Activated CD4-positive, alpha-beta T cell treated with anti-CD3 and anti-CD28 coated beads, Interleukin-2, Interleukin-6, amounts not matched to agents 100 ng/mL and 50 ng/mL, durations not matched to agents 16 hours and 8 hours (primary cell): ENCODE results near the gene SUN1.

ENCODE experiments used
- DNase-seq: peaks from one replicate; pipeline ENCODE4 v3.0.0-alpha.2; 2020

SUN1 gene

GRCh38 chr7:908591-909357, 76.5 kb downstream of the SUN1 start:
- DNase-seq = peak; percentile 67

- DNase-seq = no peak
These were observed 77.4 kb downstream of the SUN1 start for GRCh38 chr7:909358-910329.

DNA sequence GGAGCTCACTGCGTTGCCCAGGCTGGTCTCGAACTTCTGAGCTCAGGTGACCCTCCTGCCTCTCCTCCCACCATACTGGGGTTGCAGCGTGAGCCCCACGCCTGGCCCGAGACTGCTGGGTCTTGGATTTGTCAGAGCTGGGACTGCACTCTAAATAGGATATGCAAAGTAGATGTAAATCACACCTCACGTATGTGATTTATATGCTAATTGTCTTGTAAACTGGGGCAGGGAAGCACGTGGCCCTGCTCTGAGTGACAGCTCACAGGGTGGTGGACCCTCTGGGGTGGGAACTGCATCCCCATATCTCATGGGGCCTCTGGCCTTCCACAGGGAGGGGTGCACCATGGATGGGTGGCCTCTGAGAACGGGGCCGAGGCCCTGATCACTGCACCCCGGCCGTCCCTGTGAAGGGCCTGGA, 78.2 kb downstream of the SUN1 start:
- no peak for DNase-seq

GRCh38 chr7:910931-911431, 78.7 kb downstream of the SUN1 start:
- no peak for DNase-seq

DNA sequence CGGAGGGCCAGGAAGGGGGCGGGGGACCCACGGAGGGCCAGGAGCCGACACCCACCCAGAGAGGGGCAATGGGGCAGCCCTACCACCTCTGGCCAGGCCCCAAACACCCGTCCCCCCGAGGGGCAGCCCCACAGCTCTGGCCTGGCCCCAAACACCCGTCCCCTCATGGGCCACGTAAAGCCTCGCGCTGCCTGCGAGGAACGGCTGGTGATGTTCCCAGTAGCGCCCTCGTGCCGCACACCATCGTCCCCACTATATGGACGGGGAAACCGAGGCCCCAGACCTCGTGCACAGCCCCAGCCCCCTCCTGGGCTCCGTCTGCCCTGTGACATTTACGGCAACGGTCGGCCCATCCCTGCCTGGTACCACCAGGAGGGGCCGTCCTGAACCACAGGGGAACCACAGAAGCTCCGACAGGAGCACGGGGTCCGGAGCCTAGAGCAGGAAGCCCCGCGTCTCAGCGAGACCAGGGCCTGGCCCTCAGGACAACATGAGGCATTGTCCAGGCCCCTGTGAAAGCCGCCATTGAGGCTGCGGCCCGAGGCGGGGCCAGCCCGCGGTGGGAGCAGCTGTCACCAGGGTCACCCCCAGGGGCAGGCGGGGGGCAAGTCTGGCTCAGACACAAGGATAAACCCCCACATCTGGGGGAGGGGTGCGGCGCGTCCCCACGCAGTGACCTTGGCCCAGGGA, 79.7 kb downstream of the SUN1 start:
- DNase-seq = no peak

DNA sequence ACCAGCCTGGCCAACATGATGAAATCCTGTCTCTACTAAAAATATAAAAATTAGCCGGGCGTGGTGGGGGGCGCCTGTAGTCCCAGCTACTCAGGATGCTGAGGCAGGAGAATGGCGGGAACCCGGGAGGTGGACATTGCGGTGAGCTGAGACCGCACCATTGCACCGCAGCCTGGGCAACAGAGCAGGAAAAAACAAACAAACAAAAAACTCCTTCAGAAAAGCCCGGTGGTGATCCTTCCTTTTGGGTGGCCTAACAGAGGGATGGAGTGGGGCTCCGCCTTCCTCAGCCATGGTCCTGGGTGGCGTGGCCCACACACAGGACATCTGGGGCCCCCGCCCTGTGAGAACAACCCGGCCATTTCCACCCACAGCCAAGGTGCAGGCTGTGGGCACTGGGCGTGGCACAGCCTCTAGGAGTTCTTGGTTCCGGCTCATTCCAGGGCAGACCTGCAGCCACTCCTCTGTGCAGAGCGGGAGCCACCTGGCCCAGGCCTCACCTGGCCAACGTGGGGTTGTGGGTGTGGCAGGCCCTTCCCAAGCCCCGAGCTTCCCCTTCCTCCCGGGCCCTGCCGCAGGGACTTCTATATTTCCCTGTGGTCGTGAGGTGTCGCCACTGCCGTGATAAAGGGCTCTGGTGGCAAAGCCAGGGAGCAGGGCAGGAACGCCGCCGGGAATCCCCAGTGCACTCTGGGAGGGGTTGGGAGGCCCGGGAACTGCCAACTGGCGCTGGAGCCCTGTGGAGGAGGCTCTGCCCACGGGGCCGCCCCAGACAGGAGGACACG, 81.7 kb downstream of the SUN1 start:
- no peak for DNase-seq

DNA sequence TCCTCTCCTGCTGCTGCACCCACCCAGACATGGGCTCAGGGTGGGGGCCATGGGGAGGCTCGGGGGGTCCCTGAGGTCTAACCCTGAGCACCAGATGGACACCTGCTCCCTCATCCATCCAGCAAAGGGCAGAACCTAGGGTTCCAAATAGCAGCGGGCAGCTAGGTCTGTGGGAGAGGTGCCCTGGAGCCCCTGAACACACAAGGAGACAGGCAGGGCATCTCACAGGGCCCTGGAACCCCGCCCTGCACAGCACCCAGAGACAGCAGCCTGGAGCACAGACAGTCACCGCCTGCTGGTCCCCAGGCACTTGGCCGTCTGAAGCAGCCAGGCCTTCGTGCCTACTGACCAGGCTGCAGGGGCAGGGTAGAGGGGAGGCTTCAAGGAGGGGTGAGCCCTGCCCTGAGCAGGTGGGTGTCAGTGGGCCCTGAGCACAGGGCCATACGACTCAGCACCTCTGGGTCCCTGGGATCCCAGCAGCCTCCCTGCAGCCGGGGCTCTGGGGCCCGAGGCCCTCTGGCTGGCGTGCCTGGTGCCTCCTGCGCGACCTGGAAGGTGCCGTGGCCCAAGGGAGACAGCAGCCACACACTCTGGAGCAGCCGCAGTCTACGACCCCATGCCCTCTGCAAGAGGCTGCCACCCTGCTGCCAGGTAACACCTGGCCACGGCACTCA, 82.4 kb downstream of the SUN1 start:
- no peak for DNase-seq

GRCh38 chr7:915291-916218, 83.3 kb downstream of the SUN1 start:
- no peak for DNase-seq

DNA sequence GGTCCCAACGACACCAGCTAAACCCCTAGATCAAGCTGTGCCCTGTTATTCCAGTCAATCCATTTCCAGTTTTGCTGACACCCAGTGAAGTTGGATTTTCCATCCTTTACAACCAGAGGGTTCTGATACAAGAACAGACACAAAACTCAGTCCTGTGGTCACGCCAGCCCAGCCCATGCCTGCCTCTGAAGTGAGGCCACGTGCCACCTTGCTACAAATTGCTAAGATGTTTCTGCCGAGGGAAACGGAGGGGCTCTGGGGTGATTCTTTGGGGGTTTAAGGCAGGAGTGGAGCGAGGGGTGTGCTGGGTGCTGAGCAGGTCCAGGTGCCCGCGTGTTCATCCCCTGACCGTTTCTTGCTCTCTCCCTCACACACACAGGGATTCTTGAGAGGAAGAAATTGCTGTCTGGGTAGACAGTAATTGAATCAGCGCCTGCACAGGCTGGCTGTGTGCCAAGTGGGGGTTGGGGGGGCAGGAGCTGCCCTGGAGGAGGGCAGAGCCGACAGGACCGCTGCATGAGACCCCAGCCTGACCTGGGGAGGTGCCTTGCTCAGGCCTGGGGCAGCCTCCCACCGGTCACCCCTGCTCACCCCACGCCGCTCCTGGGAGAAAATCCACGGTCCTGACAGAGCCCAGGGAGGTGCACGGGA, 84.1 kb downstream of the SUN1 start:
- no peak for DNase-seq

DNA sequence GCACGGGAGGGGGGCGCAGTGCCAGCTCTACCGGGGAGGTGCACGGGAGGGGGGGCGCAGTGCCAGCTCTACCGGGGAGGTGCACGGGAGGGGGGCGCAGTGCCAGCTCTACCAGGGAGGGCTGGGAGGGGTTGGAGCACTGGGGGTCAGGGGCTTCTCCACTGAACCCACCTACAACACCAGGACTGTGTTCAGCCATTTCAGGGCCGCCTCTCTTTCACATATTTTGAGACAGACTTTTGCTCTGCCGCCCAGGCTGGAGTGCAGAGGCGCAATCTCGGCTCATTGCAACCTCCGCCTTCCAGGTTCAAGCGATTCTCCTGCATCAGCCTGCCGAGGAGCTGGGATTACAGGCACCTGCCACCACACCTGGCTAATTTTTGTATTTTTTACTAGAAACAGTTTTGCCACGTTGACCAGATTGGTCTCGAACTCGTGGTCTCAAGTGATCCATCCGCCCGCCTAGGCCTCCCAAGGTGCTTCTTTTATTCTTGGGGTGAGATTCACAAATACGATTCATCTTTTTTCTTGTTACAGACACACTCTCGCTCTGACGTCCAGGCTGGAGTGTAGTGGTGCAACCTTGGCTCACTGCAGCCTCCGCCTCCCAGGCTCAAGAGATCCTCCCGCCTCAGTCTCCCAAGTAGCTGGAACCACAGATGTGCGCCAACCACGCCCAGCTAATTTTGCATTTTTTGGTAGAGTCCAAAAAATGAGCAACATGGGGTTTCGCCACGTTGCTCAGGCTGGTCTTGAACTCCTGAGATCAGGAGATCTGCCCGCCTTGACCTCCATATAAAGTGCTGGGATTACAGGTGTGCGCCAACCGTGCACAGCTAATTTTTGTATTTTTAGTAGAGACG, 85.2 kb downstream of the SUN1 start:
- no peak for DNase-seq

DNA sequence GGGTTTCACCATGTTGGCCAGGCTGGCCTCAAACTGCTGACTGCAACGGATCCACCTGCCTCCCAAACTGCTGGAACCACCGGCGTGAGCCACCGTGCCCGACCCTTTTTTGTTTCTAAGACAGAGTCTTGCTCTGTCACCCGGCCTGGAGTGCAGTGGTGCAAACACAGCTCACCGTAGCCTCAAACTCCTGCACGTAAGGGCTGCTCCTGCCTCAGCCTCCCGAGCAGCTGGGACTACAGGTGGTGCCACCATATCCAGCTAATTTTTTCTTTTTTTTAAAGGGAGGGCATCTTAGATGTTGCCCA, 85.8 kb downstream of the SUN1 start:
- no peak for DNase-seq

DNA sequence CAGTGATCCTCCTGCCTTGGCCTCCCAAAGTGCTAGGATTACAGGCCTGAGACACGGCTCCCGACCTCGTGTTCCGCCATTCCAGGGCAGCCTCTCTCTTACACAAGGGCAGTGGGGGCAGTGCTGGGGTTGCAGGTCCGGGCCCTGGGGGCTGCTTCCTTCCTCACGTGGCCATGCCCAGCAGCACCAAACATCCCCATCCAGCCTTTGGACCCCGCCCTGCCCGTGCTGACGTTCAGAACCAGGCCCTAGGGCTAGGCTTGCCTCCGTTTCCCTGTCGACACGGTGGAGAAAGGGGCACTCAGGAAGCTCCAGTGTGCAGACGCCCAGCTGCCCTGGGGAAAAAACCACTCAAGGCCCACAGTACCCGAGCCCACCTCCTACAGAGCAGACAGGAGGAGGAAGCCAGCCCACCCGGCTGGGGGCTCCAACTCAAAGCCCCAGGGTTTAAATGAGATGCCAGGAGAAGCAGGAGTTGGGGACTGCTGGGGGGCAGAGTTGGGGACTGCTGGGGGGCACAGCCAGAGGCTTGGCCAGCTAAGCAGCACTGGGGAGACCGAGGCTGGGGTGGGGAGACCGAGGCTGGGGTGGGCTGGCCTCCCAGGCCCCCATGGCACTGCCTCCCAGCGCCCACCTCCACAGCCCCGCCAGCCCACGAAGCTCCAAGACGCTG, 86.3 kb downstream of the SUN1 start:
- no peak for DNase-seq

- no peak for DNase-seq
These were observed 86.8 kb downstream of the SUN1 start for GRCh38 chr7:919114-919442.

DNA sequence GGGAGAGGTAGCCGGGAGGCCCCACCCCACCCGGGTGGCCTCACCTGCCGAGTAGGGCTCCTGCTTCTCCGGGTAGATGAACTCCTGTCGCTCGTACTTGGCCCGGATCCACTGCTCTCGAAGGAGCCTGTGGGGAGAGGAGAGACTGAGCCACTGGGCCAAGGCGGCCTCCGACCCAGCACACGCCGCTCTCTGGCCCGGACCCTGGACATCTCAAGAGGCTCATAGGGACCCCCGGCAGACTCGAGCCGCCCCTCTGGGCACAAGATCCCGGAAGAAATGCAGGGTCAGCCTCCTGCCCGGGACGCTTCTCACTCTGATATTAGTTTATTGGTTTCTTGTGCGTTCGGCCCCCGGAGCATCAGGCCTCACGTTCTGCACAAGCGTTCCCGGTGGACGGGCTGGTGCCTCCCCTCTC, 87.7 kb downstream of the SUN1 start:
- DNase-seq = no peak

DNA sequence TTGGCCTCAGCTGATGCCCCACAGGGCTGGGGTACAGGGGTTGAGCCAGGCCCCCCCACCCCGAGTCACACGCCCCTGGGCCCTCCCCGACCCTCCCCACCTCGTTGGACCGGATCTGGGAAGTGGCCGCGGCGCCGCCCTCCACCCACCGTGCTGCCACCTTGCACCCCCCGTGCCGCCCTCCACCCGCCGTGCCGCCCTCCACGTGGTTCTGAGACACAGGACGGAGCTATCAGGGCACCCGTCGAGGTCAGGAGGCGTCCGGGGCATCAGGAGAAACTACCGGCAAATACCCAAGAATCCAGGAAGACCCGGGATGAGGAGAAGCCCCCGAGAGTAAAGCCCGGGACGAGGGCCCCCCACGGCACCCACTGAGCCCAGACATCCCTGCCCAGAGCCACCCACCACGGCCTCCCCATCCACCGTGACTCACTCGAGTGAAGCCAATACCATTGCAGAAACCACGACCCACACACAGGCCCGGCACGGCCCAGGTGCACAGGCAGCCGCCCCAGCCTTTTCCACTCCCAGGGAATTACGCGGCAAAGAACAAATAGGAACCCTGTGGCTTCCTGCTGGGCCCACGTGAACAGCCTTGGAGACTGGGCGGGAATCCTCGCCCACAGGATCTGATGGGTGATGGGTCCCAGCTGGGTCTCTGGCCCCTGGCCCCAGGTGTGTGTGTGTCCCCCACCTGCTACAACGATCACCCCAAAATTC, 88.2 kb downstream of the SUN1 start:
- no peak for DNase-seq

DNA sequence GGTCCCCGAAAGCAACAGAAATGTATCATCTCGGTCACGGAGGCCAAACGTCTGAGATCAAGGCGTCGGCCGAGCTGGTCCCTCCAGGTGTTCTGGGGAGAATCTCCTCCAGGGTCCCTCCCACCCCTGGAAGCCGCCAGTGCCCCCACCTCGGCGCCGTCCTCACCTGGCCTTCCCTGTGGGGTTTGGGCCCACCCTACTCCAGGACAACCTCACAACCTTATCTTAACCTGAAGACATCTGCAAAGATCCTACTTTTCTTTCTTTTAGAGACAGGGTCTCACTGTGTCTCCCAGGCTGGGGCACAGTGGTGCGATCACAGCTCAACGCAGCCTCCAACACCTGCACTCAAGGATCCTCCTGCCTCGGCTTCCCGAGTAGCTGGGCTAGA, 88.8 kb downstream of the SUN1 start:
- DNase-seq = no peak

- DNase-seq = no peak
These were observed 89.5 kb downstream of the SUN1 start for GRCh38 chr7:921581-922333.
